Endothelial cell (in vitro differentiated cells): ENCODE measurements around the gene RBPMS2. TPM values are rescaled to one million over a fixed set of nuclear protein-coding genes. Genes with fewer than 3 reads are reported as not detected.

Source experiments
- DNase-seq: peaks from one replicate; pipeline ENCODE4 v3.0.0; 2021; ENCODE audit warnings: low spot score
- H3K27ac Mint-ChIP-seq: one replicate; pipeline ENCODE4 v1.8.0; 2021; ENCODE audit warnings: mixed read lengths, inconsistent platforms; ENCODE audit not compliant: unreplicated experiment
- H3K27me3 Mint-ChIP-seq: one replicate; pipeline ENCODE4 v1.8.0; 2021; ENCODE audit warnings: mild to moderate bottlenecking, moderate library complexity, mixed read lengths, inconsistent platforms; ENCODE audit not compliant: unreplicated experiment
- H3K36me3 Mint-ChIP-seq: one replicate; pipeline ENCODE4 v1.8.0; 2021; ENCODE audit warnings: mild to moderate bottlenecking, low read depth, mixed read lengths, inconsistent platforms; ENCODE audit not compliant: unreplicated experiment
- H3K4me1 Mint-ChIP-seq: one replicate; pipeline ENCODE4 v1.8.0; 2021; ENCODE audit warnings: mild to moderate bottlenecking, mixed read lengths, inconsistent platforms; ENCODE audit not compliant: unreplicated experiment
- H3K4me3 Mint-ChIP-seq: one replicate; pipeline ENCODE4 v1.8.0; 2021; ENCODE audit warnings: mild to moderate bottlenecking, mixed read lengths, inconsistent platforms; ENCODE audit not compliant: unreplicated experiment
- H3K9me3 Mint-ChIP-seq: one replicate; pipeline ENCODE4 v1.8.0; 2021; ENCODE audit warnings: mixed read lengths, inconsistent platforms; ENCODE audit not compliant: unreplicated experiment
- total RNA-seq: library from RNA; stranded (reverse); fragmentation: NEBNext Ultra II Directional; extraction: Animal tissue kit (Norgen Biotek cat#: 25700); gene quantifications from one replicate; pipeline ENCODE4 v1.2.1, GENCODE V29; 2021; ENCODE audit not compliant: unreplicated experiment
- TF ChIP-seq, protein P1 (sequence below): fragments of 200-600 bp; sonication (generic); IDR thresholded peaks from one replicate; pipeline ENCODE4 v1.5.0; 2021; ENCODE audit warnings: antibody characterized with exemption; ENCODE audit not compliant: unreplicated experiment

The RBPMS2 gene
- total RNA-seq, 1 donor from 2014 or later: 24.0 TPM

- Mint-ChIP-seq H3K4me1 (peaks cover 15% of the 10 kb centered on the region), H3K4me3 (no peak overlapping the region), H3K27me3 (peaks cover 2% of the 10 kb centered on the region), H3K36me3 (no peaks in the 10 kb centered on the region), H3K27ac (no peak overlapping the region), H3K9me3 (no peaks in the 10 kb centered on the region)
- TF ChIP-seq, protein P1, sequence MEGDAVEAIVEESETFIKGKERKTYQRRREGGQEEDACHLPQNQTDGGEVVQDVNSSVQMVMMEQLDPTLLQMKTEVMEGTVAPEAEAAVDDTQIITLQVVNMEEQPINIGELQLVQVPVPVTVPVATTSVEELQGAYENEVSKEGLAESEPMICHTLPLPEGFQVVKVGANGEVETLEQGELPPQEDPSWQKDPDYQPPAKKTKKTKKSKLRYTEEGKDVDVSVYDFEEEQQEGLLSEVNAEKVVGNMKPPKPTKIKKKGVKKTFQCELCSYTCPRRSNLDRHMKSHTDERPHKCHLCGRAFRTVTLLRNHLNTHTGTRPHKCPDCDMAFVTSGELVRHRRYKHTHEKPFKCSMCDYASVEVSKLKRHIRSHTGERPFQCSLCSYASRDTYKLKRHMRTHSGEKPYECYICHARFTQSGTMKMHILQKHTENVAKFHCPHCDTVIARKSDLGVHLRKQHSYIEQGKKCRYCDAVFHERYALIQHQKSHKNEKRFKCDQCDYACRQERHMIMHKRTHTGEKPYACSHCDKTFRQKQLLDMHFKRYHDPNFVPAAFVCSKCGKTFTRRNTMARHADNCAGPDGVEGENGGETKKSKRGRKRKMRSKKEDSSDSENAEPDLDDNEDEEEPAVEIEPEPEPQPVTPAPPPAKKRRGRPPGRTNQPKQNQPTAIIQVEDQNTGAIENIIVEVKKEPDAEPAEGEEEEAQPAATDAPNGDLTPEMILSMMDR: no peak
- DNase-seq: no peak
Observed at GRCh38 chr15:64713592-64713991, 61.8 kb downstream of the RBPMS2 start.

DNA sequence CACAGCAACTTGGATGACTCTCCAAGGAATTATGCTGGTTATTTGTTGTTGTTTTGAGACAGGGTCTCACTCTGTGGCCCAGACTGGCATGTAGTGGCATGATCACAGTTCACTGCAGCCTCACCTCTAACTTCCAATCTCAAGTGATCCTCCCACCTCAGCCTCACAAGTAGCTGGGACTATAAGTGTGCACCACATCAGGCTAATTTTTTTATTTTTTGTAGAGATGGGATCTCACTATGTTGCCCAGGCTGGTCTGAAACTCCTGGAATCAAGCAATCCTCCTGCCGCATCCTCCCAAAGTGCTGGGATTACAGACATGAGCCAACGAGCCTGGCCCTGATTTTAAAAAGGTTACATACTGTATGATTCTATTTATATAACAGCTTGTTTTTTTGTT, 63.0 kb downstream of the RBPMS2 start:
- Mint-ChIP-seq H3K36me3 (no peaks in the 10 kb centered on the region), H3K4me3 (no peak overlapping the region), H3K27ac (no peak overlapping the region), H3K9me3 (no peaks in the 10 kb centered on the region), H3K4me1 (peaks cover 4% of the 10 kb centered on the region), H3K27me3 (peaks cover 2% of the 10 kb centered on the region)
- TF ChIP-seq, protein P1: no peak
- no peak for DNase-seq

GRCh38 chr15:64710676-64711428, 64.5 kb downstream of the RBPMS2 start:
- TF ChIP-seq, protein P1: no peak
- Mint-ChIP-seq H3K27ac (peak overlapping the region; percentile 38), H3K9me3 (no peaks in the 10 kb centered on the region), H3K36me3 (no peaks in the 10 kb centered on the region), H3K4me1 (no peaks in the 10 kb centered on the region), H3K4me3 (no peak overlapping the region), H3K27me3 (peaks cover 2% of the 10 kb centered on the region)
- no peak for DNase-seq

DNA sequence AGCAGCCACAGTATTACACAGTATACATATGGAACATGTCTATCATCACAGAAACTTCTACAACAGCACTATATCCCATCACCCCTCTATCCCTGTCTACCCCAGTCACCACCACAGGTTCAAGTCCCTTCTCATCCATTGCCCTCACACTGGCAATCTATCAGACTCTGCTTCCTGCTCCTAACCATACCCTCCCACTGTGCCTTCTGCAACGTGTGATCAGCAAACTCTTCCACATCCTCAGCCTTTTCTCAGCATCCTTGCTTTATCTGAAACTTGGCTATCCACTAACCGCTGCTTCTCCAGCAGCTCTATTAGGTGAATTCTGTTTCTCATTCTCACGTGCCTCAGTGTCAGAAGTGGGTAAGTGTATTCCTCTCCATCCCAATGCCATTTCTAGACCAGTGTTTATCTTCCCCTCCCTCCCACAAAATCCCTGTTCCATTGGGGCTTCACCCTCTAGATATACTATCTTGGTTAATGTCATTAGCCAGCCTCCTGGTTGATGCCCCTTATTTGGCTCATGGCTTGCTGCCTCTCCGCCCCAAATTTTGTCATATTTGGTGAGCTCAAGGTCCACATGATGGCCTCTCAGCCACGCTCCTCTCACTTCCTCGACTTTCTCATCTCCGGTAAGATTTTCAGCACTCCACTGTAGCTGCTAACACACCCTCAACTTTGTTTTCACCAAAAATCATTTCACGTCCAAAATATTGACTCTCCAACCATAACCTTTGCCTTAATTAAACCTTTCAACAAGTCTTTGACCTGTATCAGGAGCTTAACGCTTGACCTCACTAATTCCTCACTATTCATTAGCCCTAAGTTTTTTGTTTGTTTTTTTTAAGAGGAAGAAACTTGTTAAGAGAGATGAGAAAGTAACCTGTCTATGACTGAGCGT, 69.1 kb downstream of the RBPMS2 start:
- TF ChIP-seq, protein P1: no peak
- H3K4me3 Mint-ChIP-seq: no peak overlapping the region
- peak overlapping the region; percentile 7 for H3K27ac Mint-ChIP-seq
- DNase-seq: no peak
- H3K27me3 Mint-ChIP-seq: peaks cover 6% of the 10 kb centered on the region
- no peaks in the 10 kb centered on the region for H3K9me3 Mint-ChIP-seq
- peaks cover 7% of the 10 kb centered on the region for H3K36me3 Mint-ChIP-seq
- peaks cover 21% of the 10 kb centered on the region for H3K4me1 Mint-ChIP-seq
